ENCODE data around the gene ZNF444. TPM values are rescaled to one million over a fixed set of nuclear protein-coding genes. Genes with fewer than 3 reads are reported as not detected.

The ZNF444 gene
- polyA plus RNA-seq, 2 of the 4 experiments (the other 2 are of a cell fraction), result 16.5 to 26.2 TPM

- CTCF ChIA-PET, result no interaction called here
These were observed 18.0 kb downstream of the ZNF444 start for GRCh38 chr19:56159009-56159559.

GRCh38 chr19:56159622-56160271, 18.7 kb downstream of the ZNF444 start:
- WGBS (ENCODE audit: missing lambda C conversion rate), result 98% methylated on average over 48 of the region's 69 CpGs
- H3K4me2 ChIP-seq, result no peak overlapping the region
- H3K9me3 ChIP-seq, result no peaks in the 10 kb centered on the region
- FAIRE-seq (no peak), ATAC-seq (no peak), DNase-seq (ENCODE audit: low read depth in 1 of 2, low spot score in 1 of 2) (no peak)
- no peak overlapping the region for H3K27ac ChIP-seq
- CTCF ChIA-PET, result no interaction called here
- POLR2A ChIA-PET, result no interaction called here
- no peak overlapping the region for H3K4me3 ChIP-seq
- H3K4me1 ChIP-seq, result no peaks in the 10 kb centered on the region
- TF ChIP-seq REST (IDR thresholded peaks at IDR 0.05) (no peak), RCOR1 (IDR thresholded peaks at IDR 0.05; ENCODE audit: low read depth, low read length) (no peak), JUN (IDR thresholded peaks at IDR 0.05) (no peak), KDM5A (IDR thresholded peaks at IDR 0.05) (no peak), RNF2 (IDR thresholded peaks at IDR 0.05; ENCODE audit: borderline replicate concordance, low read depth) (no peak), ZSCAN20 (CRISPR knock-in tag; IDR thresholded peaks at IDR 0.05) (no peak), TFCP2L1 (CRISPR knock-in tag; IDR thresholded peaks at IDR 0.05) (no peak), FOXS1 (CRISPR knock-in tag; IDR thresholded peaks at IDR 0.05) (no peak), HOXB13 (CRISPR knock-in tag; IDR thresholded peaks at IDR 0.05; ENCODE audit: low read depth) (no peak), MYC (IDR thresholded peaks at IDR 0.05; ENCODE audit: borderline replicate concordance, low read length) (no peak), ESRRA (IDR thresholded peaks at IDR 0.05; ENCODE audit: borderline replicate concordance, low read length) (no peak), MAX (IDR thresholded peaks at IDR 0.05) (no peak), TP53 (CRISPR knock-in tag; IDR thresholded peaks at IDR 0.05) (no peak), CHD2 (IDR thresholded peaks at IDR 0.05; ENCODE audit: low read length, partially characterized antibody) (no peak)

More at GRCh38 chr19:56159009-56159559, 18.0 kb downstream of the ZNF444 start:
- H3K4me3 ChIP-seq, result no peak overlapping the region
- FAIRE-seq (no peak), ATAC-seq (no peak), DNase-seq (ENCODE audit: low read depth in 1 of 2, low spot score in 1 of 2) (no peak)
- TF ChIP-seq TFCP2L1 (CRISPR knock-in tag; IDR thresholded peaks at IDR 0.05), result no peak
- no peak for TF ChIP-seq REST (IDR thresholded peaks at IDR 0.05)
- no peak for TF ChIP-seq CTCF (IDR thresholded peaks at IDR 0.05)
- no peak for TF ChIP-seq ZFP36 (IDR thresholded peaks at IDR 0.05; ENCODE audit: borderline replicate concordance, partially characterized antibody)
- TF ChIP-seq KDM5A (IDR thresholded peaks at IDR 0.05), result no peak
- TF ChIP-seq EHMT2 (IDR thresholded peaks at IDR 0.05; ENCODE audit: low read depth), result no peak
- no peak for TF ChIP-seq SREBF2 (IDR thresholded peaks at IDR 0.05)
- TF ChIP-seq FOSB (CRISPR knock-in tag; IDR thresholded peaks at IDR 0.05), result no peak
- no peak for TF ChIP-seq TP53 (CRISPR knock-in tag; IDR thresholded peaks at IDR 0.05)
- no peak for TF ChIP-seq RCOR1 (IDR thresholded peaks at IDR 0.05; ENCODE audit: low read depth, low read length)
- no peak for TF ChIP-seq MAFK (IDR thresholded peaks at IDR 0.05; ENCODE audit: partially characterized antibody)
- TF ChIP-seq ESRRA (IDR thresholded peaks at IDR 0.05; ENCODE audit: borderline replicate concordance, low read length), result no peak
- 84% methylated on average over 9 of the region's 9 CpGs for WGBS (ENCODE audit: missing lambda C conversion rate)
- H3K4me1 ChIP-seq, result no peaks in the 10 kb centered on the region
- H3K4me2 ChIP-seq, result no peak overlapping the region
- H3K27ac ChIP-seq, result no peak overlapping the region
- H3K9me3 ChIP-seq, result no peaks in the 10 kb centered on the region
- POLR2A ChIA-PET, result no interaction called here

Data from A549 (cell line).